ENCODE data around the gene RAD23A. TPM values are rescaled to one million over a fixed set of nuclear protein-coding genes. Genes with fewer than 3 reads are reported as not detected.
A peak's percentile ranks its signal among the peaks of the same experiment; 100 is the strongest.

RAD23A gene
- total and polyA plus RNA-seq, 9 of the 15 experiments (the other 6 are each of a cell fraction or from before 2014, with no cell fraction given) = 9.5 to 181 (median 101) TPM

DNA sequence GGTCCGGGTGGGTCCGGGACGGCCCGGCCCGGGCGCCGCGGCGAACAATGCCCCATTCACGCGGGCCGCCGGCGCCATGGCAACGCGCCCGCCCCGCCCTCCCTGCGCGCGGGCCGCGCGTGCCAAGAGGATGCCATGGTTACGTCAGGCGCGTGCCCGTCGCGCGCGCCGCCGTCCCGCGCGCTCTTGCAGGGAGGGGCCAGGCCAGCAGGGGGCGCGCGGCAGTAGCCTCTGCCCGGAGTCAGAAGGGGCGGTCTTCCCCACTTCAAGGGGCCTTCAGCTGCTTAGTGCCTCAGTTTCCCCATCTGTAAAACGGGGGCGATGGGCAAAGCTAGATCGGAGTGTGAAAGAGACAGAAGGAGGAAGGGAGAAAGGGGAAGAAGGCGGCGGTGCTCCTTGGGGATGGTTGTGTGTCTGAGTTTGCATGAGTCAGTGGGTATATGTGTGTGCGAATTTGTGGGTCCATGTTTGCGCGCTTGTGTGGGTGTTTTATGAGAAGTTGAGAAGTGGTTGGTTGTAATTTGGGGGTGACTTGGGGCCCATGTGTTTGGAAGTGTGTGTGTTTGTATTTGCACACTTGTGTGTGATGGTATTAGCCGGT, 38.0 kb downstream of the RAD23A start (continued):
- TF ChIP-seq ZNF318 (IDR thresholded peaks at IDR 0.05; ENCODE audit: borderline replicate concordance in 1 of 2, low read depth in 1 of 2) (peak in 1 of 2 experiments; percentile 37; a peak in 1 of 4 replicates), ZKSCAN8 (CRISPR knock-in tag; IDR thresholded peaks at IDR 0.05) (0 out of 2 replicates have a peak, but pooled peaks have one; percentile 50), RB1 (IDR thresholded peaks at IDR 0.05; ENCODE audit: low read depth) (peak; percentile 96), HNRNPLL (IDR thresholded peaks at IDR 0.05; ENCODE audit: low read depth, low read length, poor library complexity, severe bottlenecking) (no peak), CREB1 (IDR thresholded peaks at IDR 0.05) (peak; percentile 31; the same call in 1 of the 2 replicates), CREB1 (CRISPR knock-in tag; IDR thresholded peaks at IDR 0.05) (peak; percentile 67), HDAC2 (IDR thresholded peaks at IDR 0.05) (peak; percentile 15; the same call in 1 of the 2 replicates), ZNF133 (CRISPR knock-in tag; IDR thresholded peaks at IDR 0.05) (no peak), MTA1 (IDR thresholded peaks at IDR 0.05; ENCODE audit: borderline replicate concordance) (0 out of 2 replicates have a peak, but pooled peaks have one; percentile 45), ZNF311 (CRISPR knock-in tag; IDR thresholded peaks at IDR 0.05) (0 out of 2 replicates have a peak, but pooled peaks have one; percentile 17), E2F6 (IDR thresholded peaks at IDR 0.05; ENCODE audit: borderline replicate concordance in 1 of 2, extremely low read depth in 1 of 2, insufficient read depth in 1 of 2, insufficient read length in 1 of 2, low read depth in 1 of 2, low read length in 1 of 2, poor library complexity in 1 of 2, severe bottlenecking in 1 of 2) (peak in 1 of 2 experiments; percentile 45), ZNF384 (IDR thresholded peaks at IDR 0.05; ENCODE audit: low read depth, low read length) (0 out of 2 replicates have a peak, but pooled peaks have one; percentile 13), L3MBTL2 (IDR thresholded peaks at IDR 0.05) (peak; percentile 25; the same call in 1 of the 2 replicates)
- TF ChIP-seq, protein P1, sequence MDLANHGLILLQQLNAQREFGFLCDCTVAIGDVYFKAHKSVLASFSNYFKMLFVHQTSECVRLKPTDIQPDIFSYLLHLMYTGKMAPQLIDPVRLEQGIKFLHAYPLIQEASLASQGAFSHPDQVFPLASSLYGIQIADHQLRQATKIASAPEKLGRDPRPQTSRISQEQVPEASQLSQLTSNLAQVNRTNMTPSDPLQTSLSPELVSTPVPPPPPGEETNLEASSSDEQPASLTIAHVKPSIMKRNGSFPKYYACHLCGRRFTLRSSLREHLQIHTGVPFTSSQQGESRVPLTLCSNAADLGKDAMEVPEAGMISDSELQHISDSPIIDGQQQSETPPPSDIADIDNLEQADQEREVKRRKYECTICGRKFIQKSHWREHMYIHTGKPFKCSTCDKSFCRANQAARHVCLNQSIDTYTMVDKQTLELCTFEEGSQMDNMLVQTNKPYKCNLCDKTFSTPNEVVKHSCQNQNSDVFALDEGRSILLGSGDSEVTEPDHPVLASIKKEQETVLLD (IDR thresholded peaks at IDR 0.05) = 0 out of 2 replicates have a peak, but pooled peaks have one; percentile 60
- TF ChIP-seq, protein P2, sequence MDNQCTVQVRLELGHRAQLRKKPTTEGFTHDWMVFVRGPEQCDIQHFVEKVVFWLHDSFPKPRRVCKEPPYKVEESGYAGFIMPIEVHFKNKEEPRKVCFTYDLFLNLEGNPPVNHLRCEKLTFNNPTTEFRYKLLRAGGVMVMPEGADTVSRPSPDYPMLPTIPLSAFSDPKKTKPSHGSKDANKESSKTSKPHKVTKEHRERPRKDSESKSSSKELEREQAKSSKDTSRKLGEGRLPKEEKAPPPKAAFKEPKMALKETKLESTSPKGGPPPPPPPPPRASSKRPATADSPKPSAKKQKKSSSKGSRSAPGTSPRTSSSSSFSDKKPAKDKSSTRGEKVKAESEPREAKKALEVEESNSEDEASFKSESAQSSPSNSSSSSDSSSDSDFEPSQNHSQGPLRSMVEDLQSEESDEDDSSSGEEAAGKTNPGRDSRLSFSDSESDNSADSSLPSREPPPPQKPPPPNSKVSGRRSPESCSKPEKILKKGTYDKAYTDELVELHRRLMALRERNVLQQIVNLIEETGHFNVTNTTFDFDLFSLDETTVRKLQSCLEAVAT (IDR thresholded peaks at IDR 0.05) = peak in 1 of 2 experiments; percentile 46; a peak in 1 of 4 replicates

Data from K562 (cell line).